Measurements from ENCODE around the gene ZNF362.

ZNF362 gene

GRCh38 chr1:33346927-33347649 lies 90.8 kb downstream of the ZNF362 start:
- no peak for DNase-seq (ENCODE audit: low read depth)

- no peak for DNase-seq (ENCODE audit: low read depth)
Measured at GRCh38 chr1:33347650-33347992, 91.3 kb downstream of the ZNF362 start.

GRCh38 chr1:33348194-33348593 lies 91.9 kb downstream of the ZNF362 start:
- DNase-seq (ENCODE audit: low read depth): no peak

GRCh38 chr1:33348676-33349080 lies 92.4 kb downstream of the ZNF362 start:
- no peak for DNase-seq (ENCODE audit: low read depth)

GRCh38 chr1:33349081-33349759 lies 92.9 kb downstream of the ZNF362 start:
- peak; percentile 29 for DNase-seq (ENCODE audit: low read depth)

- peak; percentile 69 for DNase-seq (ENCODE audit: low read depth)
Measured at GRCh38 chr1:33349778-33350610, 93.7 kb downstream of the ZNF362 start.

Data from T-helper 22 cell (primary cell).